HG02588 (cell line): Measurements from ENCODE around the gene CPNE7.
"Not testable (repeated sequence)": the region's sequence is repeated elsewhere in the genome, so short reads cannot be mapped to it uniquely, and the experiment has no call there.

ENCODE experiments used
- ATAC-seq: cut with Tn5 transposase; IDR thresholded peaks from one replicate; pipeline ENCODE4 v1.9.1; 2021; ENCODE audit warnings: mild to moderate bottlenecking, moderate library complexity; ENCODE audit not compliant: unreplicated experiment

The CPNE7 gene

DNA sequence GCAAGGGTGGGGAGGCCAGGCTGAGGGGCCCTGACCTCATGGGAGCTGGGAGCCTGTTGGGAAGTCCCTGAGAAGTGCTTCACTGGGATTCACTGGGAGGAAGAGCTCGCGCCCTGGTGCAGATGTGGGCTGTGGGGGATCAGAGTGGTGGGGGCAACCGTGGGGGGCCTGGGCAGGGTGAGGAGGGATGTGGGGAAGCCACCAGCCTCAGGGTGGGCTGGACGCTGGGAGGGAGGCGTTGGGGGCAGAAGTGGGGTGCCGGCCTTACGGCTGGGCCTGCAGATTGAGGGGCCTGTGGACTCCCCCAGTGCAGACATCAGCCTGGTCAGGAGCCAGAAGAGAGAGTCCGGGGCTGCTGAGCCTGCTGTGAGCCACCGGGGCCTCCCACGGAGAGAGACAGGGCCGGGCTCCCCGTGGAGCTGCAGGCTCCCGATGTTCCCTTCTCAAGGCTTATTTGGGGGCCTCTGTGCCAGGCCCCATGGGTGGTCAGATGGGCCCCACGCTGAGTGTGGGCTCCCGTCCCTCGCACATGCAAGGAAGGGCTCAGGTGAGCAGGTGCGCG is 45.7 kb downstream of the CPNE7 start:
- no peak for ATAC-seq

DNA sequence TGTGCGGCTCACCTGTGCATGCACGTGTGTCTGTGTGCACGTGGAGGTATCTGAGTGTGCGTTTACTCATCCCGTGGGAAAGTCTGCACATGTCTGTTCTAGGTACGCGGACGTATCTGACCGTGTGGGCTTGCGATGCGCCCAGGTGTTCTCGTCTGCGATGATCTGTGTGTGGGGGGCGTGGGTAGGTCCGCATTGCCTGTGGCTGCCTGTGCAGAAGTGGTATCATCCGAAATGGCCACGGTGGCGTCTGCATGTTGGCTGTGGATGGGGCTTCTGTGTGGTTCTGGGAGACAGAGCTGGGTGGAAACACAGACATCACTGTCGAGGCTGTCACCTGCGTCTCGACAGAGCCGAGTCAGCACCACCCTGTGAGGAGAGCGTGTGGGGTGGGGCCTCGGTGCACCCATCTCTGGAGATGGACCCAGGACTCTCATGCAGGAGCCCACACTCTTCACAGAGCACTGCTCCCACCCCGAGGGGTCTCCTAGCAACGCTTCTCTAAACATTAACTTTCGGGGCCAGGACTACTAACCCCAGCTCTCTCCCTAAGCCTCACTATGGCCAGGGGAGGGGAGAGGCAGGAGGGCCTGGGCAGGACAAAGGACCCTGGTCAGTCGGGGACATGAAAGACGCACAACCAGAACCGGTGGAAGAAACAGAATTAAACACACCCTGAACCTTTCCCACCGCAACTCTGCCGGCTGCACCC is 46.3 kb downstream of the CPNE7 start:
- no peak for ATAC-seq

DNA sequence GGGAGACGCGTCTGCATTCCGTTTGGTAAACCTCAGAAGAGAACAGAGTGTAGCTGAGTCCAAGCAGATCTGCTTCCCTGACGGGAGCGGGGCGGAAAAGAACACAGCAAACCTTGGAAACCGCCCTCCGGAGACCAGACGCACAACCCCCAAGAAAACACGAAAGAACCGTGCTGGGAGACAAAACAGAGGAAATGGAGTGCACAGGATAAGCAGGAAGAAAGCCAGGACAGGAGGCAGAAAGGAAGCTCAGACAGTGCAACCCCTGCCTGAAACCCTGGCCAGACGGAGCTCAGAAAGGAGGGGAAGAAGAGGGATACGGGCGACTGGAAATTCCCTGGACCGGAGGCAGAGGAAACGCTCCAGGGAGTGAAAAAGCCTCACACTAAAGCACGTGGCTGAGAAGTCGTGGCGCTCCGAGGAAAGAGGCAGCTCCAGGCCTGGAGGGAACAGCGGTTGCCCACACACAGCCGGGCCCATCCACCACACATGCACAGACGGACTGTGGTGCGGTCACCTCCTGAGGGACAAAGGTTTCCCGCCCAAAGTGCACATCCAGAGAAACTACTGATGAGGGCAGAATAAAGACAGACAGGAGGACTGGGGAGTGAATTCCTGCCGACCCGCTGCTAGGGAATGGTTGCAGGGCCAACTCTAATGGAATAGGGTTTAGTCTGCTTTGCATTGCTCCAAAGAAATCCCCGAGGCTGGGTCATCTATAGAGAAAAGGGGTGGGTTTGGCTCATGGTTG is 48.1 kb downstream of the CPNE7 start:
- no peak for ATAC-seq

DNA sequence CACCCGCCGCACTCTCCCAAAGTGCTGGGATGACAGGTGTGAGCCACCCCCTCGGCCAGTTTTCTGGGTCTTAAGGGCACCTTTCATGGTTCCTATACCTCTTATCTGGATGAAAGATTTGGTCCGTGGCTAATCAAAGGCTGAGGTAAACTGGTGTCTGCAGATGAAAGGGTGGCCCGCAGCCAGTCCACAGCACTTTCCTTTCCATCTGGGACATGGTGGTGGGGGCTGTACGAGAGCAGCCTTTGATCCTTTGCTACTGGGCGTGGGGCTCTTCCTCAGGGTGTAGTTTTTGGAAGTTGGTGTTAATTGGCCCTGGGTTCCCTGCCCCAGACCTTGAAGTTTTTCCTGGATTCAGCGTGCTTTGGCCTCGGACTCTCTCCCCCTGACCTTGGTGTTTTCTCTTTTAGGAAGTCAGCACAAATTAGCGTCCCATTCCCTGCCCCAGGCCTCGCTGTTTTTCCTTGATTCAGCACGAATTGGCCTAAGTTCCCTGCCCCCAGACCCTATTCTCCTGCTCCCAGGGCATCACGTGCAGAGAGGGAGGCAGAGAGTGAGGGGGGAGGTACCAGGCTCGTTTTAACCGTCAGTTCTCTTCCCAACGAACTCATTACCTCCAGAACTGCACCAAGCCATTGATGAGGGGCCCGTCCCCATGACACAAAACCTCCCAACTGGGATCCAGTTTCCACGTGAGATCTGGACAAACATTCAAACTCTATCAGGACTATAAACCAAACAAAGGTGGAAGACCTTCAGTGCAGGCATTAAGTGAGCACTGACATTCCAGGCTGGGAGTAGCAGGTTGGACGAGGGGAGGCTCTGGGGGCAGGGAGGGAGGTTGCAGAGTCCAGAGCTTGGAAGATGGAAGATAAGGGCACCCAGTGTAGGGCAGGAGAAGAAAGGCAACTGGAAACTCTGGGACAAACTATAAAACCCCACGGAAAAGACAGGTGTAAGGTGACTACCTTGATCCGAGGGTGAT is 49.5 kb downstream of the CPNE7 start:
- ATAC-seq = no peak

DNA sequence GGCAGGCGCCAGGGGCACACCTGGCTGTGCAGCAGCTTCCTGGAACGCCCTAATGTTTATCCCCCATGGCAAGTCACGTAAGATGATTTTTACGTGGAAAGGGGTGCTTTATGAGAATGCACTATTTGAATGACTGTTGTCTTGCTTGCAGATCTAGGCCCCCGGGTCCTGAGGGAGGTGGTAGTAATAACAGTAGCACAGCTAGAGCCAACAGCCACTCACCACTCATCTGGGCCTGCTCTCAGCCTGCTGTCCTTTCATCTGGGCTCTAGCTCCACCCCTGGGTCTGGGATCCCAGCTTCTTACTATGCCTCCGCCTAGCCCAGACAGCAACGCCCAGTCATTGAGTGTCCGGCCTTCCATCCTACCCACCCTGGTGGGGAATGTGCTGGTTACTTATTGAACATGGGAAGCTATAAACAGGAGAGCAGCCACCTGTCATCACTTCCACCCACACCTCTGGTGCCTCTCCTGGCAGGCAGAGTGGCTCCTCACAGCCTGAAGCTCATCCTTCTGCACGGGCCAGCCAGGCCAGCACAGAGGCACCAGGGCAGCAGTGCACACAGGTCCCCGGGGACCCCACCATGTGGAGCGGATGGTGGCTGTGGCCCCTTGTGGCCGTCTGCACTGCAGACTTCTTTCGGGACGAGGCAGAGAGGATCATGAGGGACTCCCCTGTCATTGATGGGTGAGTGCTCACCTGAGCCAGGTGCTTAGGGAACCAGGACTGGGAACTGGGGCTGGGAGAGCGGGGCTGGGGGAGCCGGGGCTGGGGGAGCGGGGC is 54.5 kb downstream of the CPNE7 start:
- no peak for ATAC-seq

DNA sequence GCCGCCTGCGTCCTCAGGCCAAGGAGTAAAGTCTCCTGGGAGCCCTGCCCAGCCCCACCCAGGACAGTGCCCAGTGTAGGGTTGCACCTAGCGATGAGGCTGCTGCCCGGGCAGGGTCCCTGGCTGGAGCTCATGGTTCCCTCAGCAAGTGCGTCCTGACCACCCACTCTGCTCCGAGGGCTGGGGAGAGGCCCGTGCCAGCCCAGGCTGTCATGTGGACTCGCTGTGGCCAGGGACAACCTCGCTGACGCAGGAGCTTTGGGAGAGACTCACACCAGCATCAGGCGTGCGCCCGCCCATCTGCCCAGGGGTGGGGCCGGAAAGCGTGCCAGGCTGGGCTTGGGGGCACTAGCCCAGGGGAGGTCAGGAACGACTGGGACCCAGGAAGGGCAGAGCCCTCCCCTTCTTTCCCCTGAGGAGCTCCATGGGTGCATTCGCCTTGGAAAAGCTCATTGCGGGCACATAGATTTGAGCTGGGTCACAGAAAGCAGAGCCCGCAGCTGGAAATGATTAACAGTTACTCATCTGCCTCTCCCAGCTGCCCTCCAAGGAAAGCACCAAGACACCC is 57.6 kb downstream of the CPNE7 start:
- ATAC-seq = no peak

DNA sequence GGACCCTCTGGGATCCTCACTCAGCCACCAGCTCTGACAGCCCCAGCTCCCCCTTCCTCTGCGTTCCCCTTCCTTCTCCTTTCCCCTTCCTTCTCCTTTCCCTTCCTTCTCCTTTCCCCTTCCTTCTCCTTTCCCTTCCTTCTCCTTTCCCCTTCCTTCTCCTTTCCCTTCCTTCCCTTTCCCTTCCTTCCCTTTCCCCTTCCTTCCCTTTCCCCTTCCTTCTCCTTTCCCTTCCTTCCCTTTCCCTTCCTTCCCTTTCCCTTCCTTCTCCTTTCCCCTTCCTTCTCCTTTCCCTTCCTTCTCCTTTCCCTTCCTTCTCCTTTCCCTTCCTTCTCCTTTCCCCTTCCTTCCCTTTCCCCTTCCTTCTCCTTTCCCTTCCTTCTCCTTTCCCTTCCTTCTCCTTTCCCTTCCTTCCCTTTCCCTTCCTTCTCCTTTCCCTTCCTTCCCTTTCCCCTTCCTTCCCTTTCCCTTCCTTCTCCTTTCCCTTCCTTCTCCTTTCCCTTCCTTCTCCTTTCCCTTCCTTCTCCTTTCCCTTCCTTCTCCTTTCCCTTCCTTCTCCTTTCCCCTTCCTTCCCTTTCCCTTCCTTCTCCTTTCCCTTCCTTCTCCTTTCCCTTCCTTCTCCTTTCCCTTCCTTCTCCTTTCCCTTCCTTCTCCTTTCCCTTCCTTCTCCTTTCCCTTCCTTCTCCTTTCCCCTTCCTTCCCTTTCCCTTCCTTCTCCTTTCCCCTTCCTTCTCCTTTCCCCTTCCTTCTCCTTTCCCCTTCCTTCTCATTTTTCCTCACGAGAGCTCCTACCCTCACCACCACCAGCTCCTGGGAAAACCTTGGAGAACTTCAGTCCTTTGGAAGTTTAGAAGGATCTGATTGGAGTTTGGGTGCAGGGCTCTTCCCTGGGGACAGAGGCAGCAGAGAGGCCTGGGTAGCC is 59.2 kb downstream of the CPNE7 start:
- not testable (repeated sequence) for ATAC-seq

DNA sequence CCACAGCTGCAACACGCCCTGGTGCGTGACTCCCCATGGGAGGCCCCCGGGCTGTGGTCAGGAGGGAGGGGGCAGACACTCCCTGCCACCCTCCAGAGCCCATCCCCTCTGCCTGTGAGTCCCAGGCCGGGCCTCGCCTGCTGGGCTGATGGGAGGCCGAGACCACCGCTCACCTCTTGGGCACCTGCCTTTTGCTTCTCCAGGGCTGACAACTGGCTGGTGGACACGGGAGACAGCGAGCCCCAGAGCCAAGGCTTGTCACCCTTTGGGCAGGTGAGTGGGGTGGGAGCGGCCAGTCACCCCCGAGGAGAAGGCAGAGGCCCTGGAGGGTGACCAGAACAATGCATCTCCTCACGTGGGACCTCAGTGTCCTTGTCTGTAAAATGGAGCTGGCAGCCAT is 61.1 kb downstream of the CPNE7 start:
- no peak for ATAC-seq

DNA sequence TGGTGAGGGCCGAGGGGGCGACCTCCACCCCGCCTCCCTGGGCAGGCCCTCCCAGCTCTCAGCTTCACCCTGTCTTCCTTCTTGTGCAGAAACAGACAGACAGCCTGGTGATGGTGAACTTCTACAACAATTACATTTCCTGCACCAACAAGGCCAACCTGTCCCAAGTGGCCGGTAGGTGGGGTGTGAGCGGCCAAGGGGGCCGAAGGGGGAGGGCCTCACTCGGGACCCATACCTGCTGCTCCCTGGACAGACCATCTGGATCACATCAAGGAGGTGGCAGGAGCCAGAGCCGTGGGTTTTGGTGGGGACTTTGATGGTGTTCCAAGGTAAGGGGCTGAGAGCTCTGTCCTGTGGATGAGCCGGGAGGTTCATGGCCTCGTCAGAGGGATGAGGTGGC is 61.8 kb downstream of the CPNE7 start:
- ATAC-seq = no peak

DNA sequence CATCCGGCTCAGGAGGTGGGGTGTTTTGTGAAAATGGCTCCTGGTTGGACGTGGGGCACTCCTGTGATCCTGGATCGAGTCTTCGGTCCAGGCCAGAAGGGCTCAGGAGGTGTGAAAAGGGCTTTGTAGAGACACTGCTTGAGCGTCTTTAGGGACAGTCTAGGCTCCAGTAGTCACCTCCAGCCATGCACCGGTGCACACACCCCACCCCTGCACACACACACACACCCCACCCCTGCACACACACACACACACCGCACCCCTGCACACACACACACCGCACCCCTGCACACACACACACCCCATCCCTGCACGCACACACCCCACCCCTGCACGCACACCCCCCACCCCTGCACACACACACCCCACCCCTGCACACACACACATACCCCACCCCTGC is 62.9 kb downstream of the CPNE7 start:
- no peak for ATAC-seq

DNA sequence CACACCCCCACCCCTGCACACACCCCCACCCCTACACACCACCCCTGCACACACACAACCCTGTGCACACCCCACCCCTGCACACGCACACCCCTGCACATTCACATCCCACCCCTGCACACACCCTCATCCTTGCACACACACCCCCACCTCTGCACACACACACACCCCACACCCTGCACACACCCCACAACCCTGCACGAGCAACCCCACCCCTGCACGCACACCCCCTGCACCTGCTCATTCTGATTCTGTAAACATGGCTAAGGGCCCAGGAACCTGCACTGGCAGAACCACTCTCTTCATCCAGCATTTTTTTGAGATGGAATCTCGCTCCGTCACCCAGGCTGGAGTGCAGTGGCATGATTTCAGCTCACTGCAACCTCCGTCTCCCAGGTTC is 63.8 kb downstream of the CPNE7 start:
- no peak for ATAC-seq

DNA sequence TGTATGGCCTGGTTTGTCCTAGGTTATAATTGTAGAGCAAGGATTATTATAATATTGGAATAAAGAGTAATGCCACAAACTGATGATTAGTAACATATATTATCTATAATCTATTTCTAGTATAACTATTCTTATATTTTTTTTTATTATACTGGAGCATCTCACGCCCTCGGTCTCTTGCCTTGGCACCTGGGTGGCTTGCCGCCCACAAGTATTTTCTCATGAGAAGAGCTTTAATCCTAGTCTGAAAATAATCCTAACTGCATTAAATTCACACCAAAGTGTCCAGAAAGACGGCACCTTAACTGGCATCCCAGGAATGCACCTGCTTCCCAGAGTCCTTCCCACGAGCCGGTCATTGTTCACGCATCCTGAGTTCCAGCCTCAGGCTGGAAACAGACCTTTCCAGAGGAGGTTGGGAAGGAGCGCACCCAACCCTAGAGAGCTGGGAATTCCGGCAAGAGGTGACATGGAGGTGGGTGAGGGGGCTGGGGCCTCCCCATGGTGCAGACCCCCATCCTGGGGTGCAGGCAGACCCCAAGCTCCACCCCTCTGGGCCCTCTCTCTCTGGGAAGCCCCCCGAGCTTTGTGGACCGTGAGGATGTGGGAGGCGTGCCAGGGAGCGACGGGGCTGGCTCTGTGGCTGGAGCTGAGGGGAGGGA is 66.0 kb downstream of the CPNE7 start:
- no peak for ATAC-seq

DNA sequence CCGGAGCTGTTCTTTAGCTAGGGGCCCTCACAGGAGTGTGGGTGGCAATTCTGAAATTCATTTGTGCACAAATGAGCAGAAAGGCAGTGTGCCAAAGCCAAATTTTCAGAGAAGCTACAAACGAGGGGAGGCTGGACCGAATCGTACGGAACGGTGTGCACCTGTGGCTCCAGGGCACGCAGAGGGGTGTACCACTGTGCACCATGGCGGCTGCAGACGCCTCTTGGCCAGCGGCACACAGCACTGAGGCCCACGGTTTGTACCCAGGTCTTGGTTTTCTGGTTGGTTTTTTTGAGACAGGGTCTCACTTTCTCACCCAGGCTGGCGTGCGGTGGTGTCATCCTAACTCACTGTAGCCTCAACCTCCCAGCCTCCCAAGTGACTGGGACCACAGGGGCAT is 67.0 kb downstream of the CPNE7 start:
- ATAC-seq = no peak

DNA sequence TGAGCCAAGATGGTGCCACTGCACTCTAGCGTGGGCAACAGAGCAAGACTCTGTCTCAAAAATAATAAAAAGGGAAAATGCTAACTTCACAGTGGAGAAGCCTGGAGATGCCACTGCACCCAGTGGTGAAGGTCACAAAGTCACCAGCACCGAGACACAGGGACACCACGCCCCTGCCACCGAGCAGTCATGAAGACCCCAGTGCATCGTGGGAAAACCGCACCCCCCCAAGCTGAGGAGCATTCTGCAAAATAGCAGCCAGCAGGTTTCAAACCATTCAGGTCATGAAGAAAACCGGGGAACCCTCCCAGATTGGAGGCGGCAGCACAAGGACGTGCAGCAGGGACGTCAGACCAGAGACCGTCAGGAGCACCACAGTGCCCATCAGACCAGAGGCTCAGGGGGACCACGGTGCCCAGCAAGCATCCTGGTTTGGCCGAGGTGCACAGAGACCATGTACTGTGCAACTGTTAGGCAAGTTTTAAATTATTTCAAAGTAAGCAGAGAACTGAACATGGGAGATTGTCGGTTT is 68.3 kb downstream of the CPNE7 start:
- ATAC-seq = no peak

DNA sequence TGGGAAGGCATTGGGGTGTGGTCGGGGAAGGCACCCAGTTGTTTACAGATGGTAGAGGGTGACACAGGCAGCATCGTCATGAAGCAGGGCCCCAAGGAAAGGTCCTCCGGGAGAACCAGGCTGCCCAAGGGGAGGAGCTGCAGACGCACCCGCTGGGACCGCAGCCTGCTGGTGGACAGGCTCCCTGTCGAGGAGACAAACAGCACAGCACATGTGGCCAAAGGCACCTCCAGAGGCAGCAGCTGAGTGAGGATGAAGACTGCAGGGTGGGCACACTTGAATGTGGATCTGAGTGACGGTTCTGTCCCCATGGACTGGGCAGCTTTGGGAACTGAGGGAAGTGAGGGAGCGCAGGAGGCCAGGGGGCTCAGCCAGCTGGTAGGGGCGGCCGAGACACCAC is 69.6 kb downstream of the CPNE7 start:
- ATAC-seq = no peak

DNA sequence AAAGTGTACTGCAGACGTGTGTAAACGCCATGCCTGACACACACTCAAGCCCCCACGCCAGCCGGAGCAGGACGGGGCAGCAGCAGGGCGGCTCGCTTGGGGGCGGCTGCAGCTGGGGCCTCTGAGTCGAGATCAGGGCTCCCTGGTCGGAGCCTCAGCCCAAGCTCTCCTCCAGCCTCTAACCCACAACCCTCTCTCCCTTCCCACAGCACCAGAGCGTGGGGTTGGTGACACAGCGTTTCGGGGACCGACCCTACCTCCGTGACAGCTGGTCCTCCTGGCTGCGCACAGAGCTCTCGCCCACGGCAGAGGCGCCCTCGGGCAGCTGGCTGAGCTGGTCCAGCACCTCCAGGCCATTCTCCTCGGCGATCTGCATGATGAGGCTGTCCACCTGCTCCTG is 70.7 kb downstream of the CPNE7 start:
- ATAC-seq = no peak
